Stimulated activated CD8-positive, alpha-beta memory T cell treated with anti-CD3 and anti-CD28 coated beads, Interleukin-15, amount 100 ng/mL, for 48 hours (primary cell): Measurements from ENCODE around the gene BHMT.
"Not testable (repeated sequence)": the region's sequence is repeated elsewhere in the genome, so short reads cannot be mapped to it uniquely, and the experiment has no call there.

Experiments
- DNase-seq, 2 donors: peaks; one replicate each; pipeline ENCODE4 v3.0.0-alpha.2; 2020; ENCODE audit warnings: low read depth in 2 of 2

The BHMT gene

GRCh38 chr5:79111960-79112702 lies 522 bp downstream of the BHMT start:
- DNase-seq = no peak

- DNase-seq = no peak
Observed at GRCh38 chr5:79112703-79113058, 1.1 kb downstream of the BHMT start.

- DNase-seq = no peak
Observed at GRCh38 chr5:79119486-79119885, 7.9 kb downstream of the BHMT start.

GRCh38 chr5:79120221-79120620 lies 8.6 kb downstream of the BHMT start:
- DNase-seq = no peak

- no peak for DNase-seq
Observed at GRCh38 chr5:79122973-79123372, 11.4 kb downstream of the BHMT start.

GRCh38 chr5:79124607-79125006 lies 13.0 kb downstream of the BHMT start:
- DNase-seq = no peak

- no peak for DNase-seq
Observed at GRCh38 chr5:79130781-79131180, 19.2 kb downstream of the BHMT start.

GRCh38 chr5:79133121-79133656 lies 21.6 kb downstream of the BHMT start:
- no peak for DNase-seq

GRCh38 chr5:79133657-79134451 lies 22.2 kb downstream of the BHMT start:
- peak; percentile 42 to 49 for DNase-seq

- no peak for DNase-seq
Observed at GRCh38 chr5:79135790-79136553, 24.4 kb downstream of the BHMT start.

GRCh38 chr5:79136618-79137017 lies 25.0 kb downstream of the BHMT start:
- no peak for DNase-seq

- no peak for DNase-seq
Observed at GRCh38 chr5:79140553-79140952, 28.9 kb downstream of the BHMT start.

- no peak for DNase-seq
Observed at GRCh38 chr5:79143684-79144379, 32.2 kb downstream of the BHMT start.

GRCh38 chr5:79147076-79147475 lies 35.5 kb downstream of the BHMT start:
- no peak for DNase-seq

GRCh38 chr5:79149433-79149832 lies 37.8 kb downstream of the BHMT start:
- no peak for DNase-seq

GRCh38 chr5:79151942-79152671 lies 40.5 kb downstream of the BHMT start:
- DNase-seq = no peak

GRCh38 chr5:79157305-79157704 lies 45.7 kb downstream of the BHMT start:
- DNase-seq = no peak

- DNase-seq = not testable (repeated sequence)
Observed at GRCh38 chr5:79161647-79162046, 50.0 kb downstream of the BHMT start.

- DNase-seq = no peak
Observed at GRCh38 chr5:79168031-79168430, 56.4 kb downstream of the BHMT start.

GRCh38 chr5:79170661-79171060 lies 59.1 kb downstream of the BHMT start:
- DNase-seq = no peak
